GM15510 (cell line): Measurements from ENCODE around the gene SRP14.

ENCODE experiments used
- POLR2A ChIP-seq: IDR thresholded peaks from 3 replicates; pipeline ENCODE4 v1.6.1; 2011; ENCODE audit warnings: borderline replicate concordance; ENCODE audit not compliant: insufficient read length; ENCODE audit errors: extremely low read depth

The SRP14 gene

GRCh38 chr15:40058476-40059140 is 19.6 kb upstream of the SRP14 start:
- no peak for TF ChIP-seq POLR2A

- no peak for TF ChIP-seq POLR2A
Measured at GRCh38 chr15:40055576-40056293, 16.8 kb upstream of the SRP14 start.

GRCh38 chr15:40054855-40055575 is 16.0 kb upstream of the SRP14 start:
- TF ChIP-seq POLR2A: peak; percentile 18

- no peak for TF ChIP-seq POLR2A
Measured at GRCh38 chr15:40054605-40054854, 15.5 kb upstream of the SRP14 start.

GRCh38 chr15:40053831-40054604 is 15.0 kb upstream of the SRP14 start:
- no peak for TF ChIP-seq POLR2A

- no peak for TF ChIP-seq POLR2A
Measured at GRCh38 chr15:40053079-40053830, 14.3 kb upstream of the SRP14 start.

GRCh38 chr15:40052604-40053003 is 13.6 kb upstream of the SRP14 start:
- TF ChIP-seq POLR2A: no peak

- TF ChIP-seq POLR2A: no peak
Measured at GRCh38 chr15:40051616-40052415, 12.8 kb upstream of the SRP14 start.

GRCh38 chr15:40050788-40051470 is 11.9 kb upstream of the SRP14 start:
- TF ChIP-seq POLR2A: no peak

GRCh38 chr15:40048926-40049475 is 10.0 kb upstream of the SRP14 start:
- TF ChIP-seq POLR2A: no peak

- no peak for TF ChIP-seq POLR2A
Measured at GRCh38 chr15:40048211-40048792, 9.3 kb upstream of the SRP14 start.

- TF ChIP-seq POLR2A: no peak
Measured at GRCh38 chr15:40047415-40048210, 8.6 kb upstream of the SRP14 start.
